Calu3 (cell line): Measurements from ENCODE around the gene CACNA1H. TPM values are rescaled to one million over a fixed set of nuclear protein-coding genes. Genes with fewer than 3 reads are reported as not detected.

Experiments used
- BruUV-seq: library from RNA; stranded (reverse); fragments of 400-500 nt; replicated peaks from 2 replicates; lab custom pipeline; 2021; lab: Mats Ljungman, UMichigan
- CTCF ChIA-PET: fragments of 300-600 bp; sonication (Branson Sonifier 250); formaldehyde crosslinking; loops from one replicate; lab custom pipeline; 2022; ENCODE audit warnings: antibody characterized with exemption; lab: Charles Lee
- DNase-seq: peaks from one replicate; pipeline ENCODE4 v3.0.0; 2022
- H3K27ac Mint-ChIP-seq: one replicate; pipeline ENCODE4 v1.8.0; 2022; ENCODE audit warnings: mixed read lengths; ENCODE audit not compliant: unreplicated experiment
- H3K27me3 Mint-ChIP-seq: one replicate; pipeline ENCODE4 v1.8.0; 2022; ENCODE audit warnings: mixed read lengths; ENCODE audit not compliant: unreplicated experiment
- H3K36me3 Mint-ChIP-seq: one replicate; pipeline ENCODE4 v1.8.0; 2022; ENCODE audit warnings: mild to moderate bottlenecking, moderate library complexity, mixed read lengths; ENCODE audit not compliant: insufficient read depth, unreplicated experiment
- H3K4me1 Mint-ChIP-seq: one replicate; pipeline ENCODE4 v1.8.0; 2022; ENCODE audit warnings: mild to moderate bottlenecking, low read depth, mixed read lengths; ENCODE audit not compliant: unreplicated experiment
- H3K4me3 Mint-ChIP-seq: one replicate; pipeline ENCODE4 v1.8.0; 2022; ENCODE audit warnings: mild to moderate bottlenecking, low read depth, moderate library complexity, mixed read lengths; ENCODE audit not compliant: unreplicated experiment
- H3K9me3 Mint-ChIP-seq: one replicate; pipeline ENCODE4 v1.8.0; 2022; ENCODE audit warnings: low read depth, mixed read lengths; ENCODE audit not compliant: unreplicated experiment
- CTCF ChIP-seq: fragments of 200-600 bp; IDR thresholded peaks from one replicate; pipeline ENCODE4 v1.8.0; 2022; ENCODE audit warnings: antibody characterized with exemption; ENCODE audit not compliant: unreplicated experiment
- intact Hi-C: fragments of 100-400 bp; cut with micrococcal nuclease; formaldehyde crosslinking; loops from one replicate; pipeline ENCODE4 v1.10.0; 2022; ENCODE audit not compliant: unreplicated experiment
- total RNA-seq: library from RNA; stranded (reverse); gene quantifications from 2 replicates; pipeline ENCODE4 v1.2.3, GENCODE V29; 2022

Gene CACNA1H
- total RNA-seq, 1 experiment from 2014 or later: not detected

GRCh38 chr16:1213231-1213630, 60.3 kb downstream of the CACNA1H start:
- Mint-ChIP-seq H3K36me3 (peaks cover 5% of the 10 kb centered on the region), H3K4me3 (no peak overlapping the region), H3K4me1 (no peaks in the 10 kb centered on the region), H3K27ac (no peak overlapping the region), H3K27me3 (peaks cover 87% of the 10 kb centered on the region), H3K9me3 (no peaks in the 10 kb centered on the region)
- BruUV-seq: no TSS peak
- CTCF ChIA-PET: no interaction called here
- TF ChIP-seq CTCF: no peak
- no peak for DNase-seq
- intact Hi-C loops: no loop called here

- H3K27me3 Mint-ChIP-seq: peaks cover 87% of the 10 kb centered on the region
- CTCF ChIA-PET: no interaction called here
Observed at GRCh38 chr16:1213796-1214372, 61.0 kb downstream of the CACNA1H start.

GRCh38 chr16:1214719-1215118, 61.8 kb downstream of the CACNA1H start:
- Mint-ChIP-seq H3K4me3 (no peak overlapping the region), H3K4me1 (no peaks in the 10 kb centered on the region), H3K9me3 (no peaks in the 10 kb centered on the region), H3K27ac (no peak overlapping the region), H3K36me3 (peaks cover 5% of the 10 kb centered on the region), H3K27me3 (peaks cover 89% of the 10 kb centered on the region)
- TF ChIP-seq CTCF: no peak
- DNase-seq: no peak
- no TSS peak for BruUV-seq
- CTCF ChIA-PET: interaction anchor here (0.6 kb wide), 1 partner anchor 21 kb away, joined by 5 read pairs; no protein-coding TSS in a partner anchor
- intact Hi-C loops: no loop called here

More at GRCh38 chr16:1213796-1214372, 61.0 kb downstream of the CACNA1H start:
- H3K36me3 Mint-ChIP-seq: peaks cover 5% of the 10 kb centered on the region
- H3K27ac Mint-ChIP-seq: no peak overlapping the region
- H3K9me3 Mint-ChIP-seq: no peaks in the 10 kb centered on the region
- no peak overlapping the region for H3K4me3 Mint-ChIP-seq
- TF ChIP-seq CTCF: no peak
- DNase-seq: no peak
- intact Hi-C loops: no loop called here
- no peaks in the 10 kb centered on the region for H3K4me1 Mint-ChIP-seq
- BruUV-seq: no TSS peak

- Mint-ChIP-seq H3K4me1 (no peaks in the 10 kb centered on the region), H3K27ac (no peak overlapping the region), H3K36me3 (peaks cover 4% of the 10 kb centered on the region), H3K9me3 (no peaks in the 10 kb centered on the region), H3K27me3 (peaks cover 85% of the 10 kb centered on the region), H3K4me3 (no peak overlapping the region)
- no peak for TF ChIP-seq CTCF
- DNase-seq: no peak
- BruUV-seq: no TSS peak
- intact Hi-C loops: no loop called here
- CTCF ChIA-PET: interaction anchor here (0.6 kb wide), 1 partner anchor 618 kb away, joined by 6 read pairs; no protein-coding TSS in a partner anchor
Observed at GRCh38 chr16:1215574-1216295, 62.8 kb downstream of the CACNA1H start.
